Neural cell (in vitro differentiated cells): ENCODE measurements around the gene WDR59. TPM values are rescaled to one million over a fixed set of nuclear protein-coding genes. Genes with fewer than 3 reads are reported as not detected.

ENCODE experiments used
- H2AFZ ChIP-seq: fragments of 200-600, 300-800 bp; sonication (generic), shearing (Covaris generic); 2 replicates; pipeline ENCODE4 v1.6.0; 2014; ENCODE audit warnings: low read depth, mild to moderate bottlenecking, antibody characterized with exemption, low read length, moderate library complexity
- H3F3A ChIP-seq: fragments of 200-600 bp; shearing (Covaris generic); 2 replicates; pipeline ENCODE4 v1.6.1; 2016; ENCODE audit warnings: mild to moderate bottlenecking, moderate library complexity, mixed read lengths, antibody characterized with exemption, low read length; ENCODE audit not compliant: insufficient read depth, poor library complexity, severe bottlenecking
- H3K27ac ChIP-seq: fragments of 200-600, 300-800 bp; sonication (generic), shearing (Covaris generic); 2 replicates; pipeline ENCODE4 v1.5.1; 2014; ENCODE audit warnings: mild to moderate bottlenecking, low read length, moderate library complexity
- H3K27me3 ChIP-seq: fragments of 300-800, 200-600 bp; sonication (generic), shearing (Covaris generic); 2 replicates; pipeline ENCODE4 v1.6.0; 2014; ENCODE audit warnings: mild to moderate bottlenecking, low read depth, low read length, moderate library complexity; ENCODE audit not compliant: insufficient read depth
- H3K36me3 ChIP-seq: fragments of 300-800, 200-600 bp; sonication (generic), shearing (Covaris generic); 2 replicates; pipeline ENCODE4 v1.5.1; 2014; ENCODE audit warnings: mild to moderate bottlenecking, antibody characterized with exemption, low read length, moderate library complexity; ENCODE audit not compliant: insufficient read depth
- H3K4me2 ChIP-seq: fragments of 300-800, 200-600 bp; sonication (generic), shearing (Covaris generic); 2 replicates; pipeline ENCODE4 v1.6.0; 2014; ENCODE audit warnings: mild to moderate bottlenecking, low read length
- H3K4me3 ChIP-seq: fragments of 300-800, 200-600 bp; sonication (generic), shearing (Covaris generic); 2 replicates; pipeline ENCODE4 v1.5.1; 2014; ENCODE audit warnings: mild to moderate bottlenecking, low read length, moderate library complexity
- H3K79me2 ChIP-seq: fragments of 200-600 bp; shearing (Covaris generic); replicated peaks from 2 replicates; pipeline ENCODE4 v1.6.0; 2014; ENCODE audit warnings: mild to moderate bottlenecking, low read length, moderate library complexity; ENCODE audit not compliant: insufficient read depth
- H3K9ac ChIP-seq: fragments of 300-800, 200-600 bp; sonication (generic), shearing (Covaris generic); 2 replicates; pipeline ENCODE4 v1.6.1; 2016; ENCODE audit warnings: mild to moderate bottlenecking, low read length, mixed read lengths
- H3K9me2 ChIP-seq: fragments of 200-600 bp; shearing (Covaris generic); 2 replicates; pipeline ENCODE4 v1.6.1; 2016; ENCODE audit warnings: mild to moderate bottlenecking, low read length, mixed read lengths; ENCODE audit not compliant: insufficient read depth
- H3K9me3 ChIP-seq: fragments of 200-600, 300-800 bp; sonication (generic), shearing (Covaris generic); 2 replicates; pipeline ENCODE4 v1.6.1; 2016; ENCODE audit warnings: mild to moderate bottlenecking, mixed run types, low read length, moderate library complexity, mixed read lengths
- H4K20me1 ChIP-seq: fragments of 200-600 bp; shearing (Covaris generic); 2 replicates; pipeline ENCODE4 v1.6.1; 2016; ENCODE audit warnings: mild to moderate bottlenecking, mixed run types; ENCODE audit not compliant: insufficient read depth
- CTCF ChIP-seq: fragments of 450-650 bp; IDR thresholded peaks from 2 replicates; pipeline ENCODE4 v1.5.1; 2014; ENCODE audit warnings: antibody characterized with exemption, mild to moderate bottlenecking, moderate library complexity; ENCODE audit not compliant: poor library complexity, severe bottlenecking
- EP300 ChIP-seq: fragments of 450-650 bp; conservative IDR thresholded peaks from 2 replicates; pipeline ENCODE4 v1.6.1; 2014; ENCODE audit warnings: antibody characterized with exemption, mild to moderate bottlenecking, moderate library complexity; ENCODE audit not compliant: poor library complexity, severe bottlenecking
- EZH2 ChIP-seq: fragments of 200-600, 300-800 bp; shearing (Covaris generic), sonication (generic); IDR thresholded peaks from 2 replicates; pipeline ENCODE4 v1.6.1; 2014; ENCODE audit warnings: antibody characterized with exemption, low read length, borderline replicate concordance, mild to moderate bottlenecking; ENCODE audit not compliant: insufficient read depth, poor library complexity, severe bottlenecking
- MXI1 ChIP-seq: fragments of 450-650 bp; conservative IDR thresholded peaks from 2 replicates; pipeline ENCODE4 v1.6.1; 2014; ENCODE audit warnings: antibody characterized with exemption, mild to moderate bottlenecking; ENCODE audit not compliant: poor library complexity, severe bottlenecking
- POLR2AphosphoS5 ChIP-seq: IDR thresholded peaks from 2 replicates; pipeline ENCODE4 v1.6.1; 2012
- RAD21 ChIP-seq: fragments of 450-650 bp; conservative IDR thresholded peaks from 2 replicates; pipeline ENCODE4 v1.6.1; 2014; ENCODE audit warnings: antibody characterized with exemption, mild to moderate bottlenecking, moderate library complexity
- REST ChIP-seq: IDR thresholded peaks from 2 replicates; pipeline ENCODE4 v1.6.1; 2012; ENCODE audit warnings: borderline replicate concordance
- SMC3 ChIP-seq: fragments of 450-650 bp; conservative IDR thresholded peaks from 2 replicates; pipeline ENCODE4 v1.6.1; 2014; ENCODE audit warnings: antibody characterized with exemption, mild to moderate bottlenecking, moderate library complexity; ENCODE audit not compliant: poor library complexity
- TAF1 ChIP-seq: IDR thresholded peaks from 2 replicates; pipeline ENCODE4 v1.6.1; 2012; ENCODE audit warnings: low read depth
- polyA plus RNA-seq: library from polyadenylated mRNA; depleted of rRNA; stranded (reverse); fragments of >200 nt; gene quantifications from 2 replicates; pipeline ENCODE4 v1.2.3, GENCODE V29; 2014

Gene WDR59
- polyA plus RNA-seq, 1 donor from 2014 or later = 20.3 TPM

DNA sequence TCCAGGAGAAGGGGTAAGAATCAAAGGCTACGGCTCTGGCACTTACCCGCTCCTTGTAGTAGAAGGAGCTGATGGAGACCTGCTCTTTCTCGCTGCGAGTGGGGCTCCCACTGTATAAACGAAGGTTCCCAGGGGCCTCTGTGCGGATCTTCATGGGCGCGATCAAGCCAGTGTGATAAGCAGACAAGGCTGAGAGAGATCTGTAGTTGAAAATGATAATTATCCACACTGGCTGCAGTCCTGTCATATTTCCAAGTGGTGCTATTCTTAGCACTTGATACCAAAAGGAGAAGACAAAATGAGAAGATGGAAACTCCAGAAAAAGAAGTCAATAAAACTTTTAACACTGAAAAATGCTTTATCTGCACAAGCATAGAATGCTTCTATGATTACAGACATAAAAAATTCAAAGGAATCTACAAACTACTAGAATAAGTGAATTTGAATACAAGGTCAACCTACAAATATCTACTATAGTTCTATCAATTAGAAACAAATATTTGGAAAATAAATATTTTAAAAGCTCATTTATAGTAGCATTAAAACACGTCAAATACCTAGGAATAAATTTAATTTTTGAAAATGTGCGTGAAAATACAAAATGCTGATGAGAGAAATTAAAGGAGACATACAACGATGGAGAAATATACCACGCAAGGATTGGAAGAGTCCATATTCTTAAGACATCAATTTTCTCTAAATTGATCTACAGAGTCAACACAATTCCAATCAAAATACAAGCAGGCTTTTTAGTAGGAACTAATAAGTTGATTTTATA is 80.8 kb downstream of the WDR59 start:
- TF ChIP-seq EZH2 = no peak
- no peak for TF ChIP-seq CTCF
- no peak for TF ChIP-seq REST
- no peak for TF ChIP-seq SMC3
- TF ChIP-seq TAF1 = no peak
- no peak for TF ChIP-seq MXI1
- TF ChIP-seq POLR2AphosphoS5 = no peak
- no peak for TF ChIP-seq EP300
- TF ChIP-seq RAD21 = no peak
- Histone ChIP-seq H3K27me3 (no peaks in the 10 kb centered on the region), H4K20me1 (no peaks in the 10 kb centered on the region), H3K9me3 (no peaks in the 10 kb centered on the region), H3K9me2 (no peaks in the 10 kb centered on the region), H3K9ac (no peak overlapping the region), H3F3A (no peaks in the 10 kb centered on the region), H3K36me3 (no peaks in the 10 kb centered on the region), H3K4me2 (no peak overlapping the region), H3K79me2 (no peaks in the 10 kb centered on the region), H2AFZ (no peak overlapping the region), H3K4me3 (no peak overlapping the region), H3K27ac (no peak overlapping the region)

GRCh38 chr16:74903120-74903519 is 81.8 kb downstream of the WDR59 start:
- Histone ChIP-seq H3F3A (no peaks in the 10 kb centered on the region), H3K27me3 (no peaks in the 10 kb centered on the region), H3K27ac (no peak overlapping the region), H3K36me3 (no peaks in the 10 kb centered on the region), H3K79me2 (no peaks in the 10 kb centered on the region), H2AFZ (no peak overlapping the region), H3K4me3 (no peak overlapping the region), H3K9me3 (no peaks in the 10 kb centered on the region), H4K20me1 (no peaks in the 10 kb centered on the region), H3K9ac (no peak overlapping the region), H3K9me2 (no peaks in the 10 kb centered on the region), H3K4me2 (no peak overlapping the region)
- TF ChIP-seq CTCF = no peak
- TF ChIP-seq POLR2AphosphoS5 = no peak
- no peak for TF ChIP-seq RAD21
- no peak for TF ChIP-seq EZH2
- no peak for TF ChIP-seq EP300
- TF ChIP-seq REST = no peak
- no peak for TF ChIP-seq MXI1
- TF ChIP-seq SMC3 = no peak
- TF ChIP-seq TAF1 = no peak
